ENCODE measurements around the gene TRPV6.

The TRPV6 gene

GRCh38 chr7:142908921-142909890, 23.7 kb upstream of the TRPV6 start:
- in situ Hi-C loops (cut with HindIII; ENCODE audit: low sequenced_read_pairs) = no loop called here

GRCh38 chr7:142908290-142908689, 22.7 kb upstream of the TRPV6 start:
- in situ Hi-C loops (cut with HindIII; ENCODE audit: low sequenced_read_pairs) = no loop called here

- in situ Hi-C loops (cut with HindIII; ENCODE audit: low sequenced_read_pairs) = no loop called here
Observed at GRCh38 chr7:142906643-142907042, 21.1 kb upstream of the TRPV6 start.

GRCh38 chr7:142905759-142906158, 20.2 kb upstream of the TRPV6 start:
- in situ Hi-C loops (cut with HindIII; ENCODE audit: low sequenced_read_pairs) = no loop called here

GRCh38 chr7:142904128-142904527, 18.6 kb upstream of the TRPV6 start:
- in situ Hi-C loops (cut with HindIII; ENCODE audit: low sequenced_read_pairs) = no loop called here

GRCh38 chr7:142901426-142902259, 16.1 kb upstream of the TRPV6 start:
- in situ Hi-C loops (cut with HindIII; ENCODE audit: low sequenced_read_pairs) = no loop called here

GRCh38 chr7:142899661-142900060, 14.1 kb upstream of the TRPV6 start:
- in situ Hi-C loops (cut with HindIII; ENCODE audit: low sequenced_read_pairs) = no loop called here

- in situ Hi-C loops (cut with HindIII; ENCODE audit: low sequenced_read_pairs) = no loop called here
Observed at GRCh38 chr7:142898377-142899170, 13.0 kb upstream of the TRPV6 start.

GRCh38 chr7:142897691-142898090, 12.1 kb upstream of the TRPV6 start:
- in situ Hi-C loops (cut with HindIII; ENCODE audit: low sequenced_read_pairs) = no loop called here

GRCh38 chr7:142896741-142897379, 11.3 kb upstream of the TRPV6 start:
- in situ Hi-C loops (cut with HindIII; ENCODE audit: low sequenced_read_pairs) = no loop called here

GRCh38 chr7:142896151-142896550, 10.6 kb upstream of the TRPV6 start:
- in situ Hi-C loops (cut with HindIII; ENCODE audit: low sequenced_read_pairs) = no loop called here

- in situ Hi-C loops (cut with HindIII; ENCODE audit: low sequenced_read_pairs) = no loop called here
Observed at GRCh38 chr7:142894985-142895593, 9.5 kb upstream of the TRPV6 start.

GRCh38 chr7:142894112-142894984, 8.8 kb upstream of the TRPV6 start:
- in situ Hi-C loops (cut with HindIII; ENCODE audit: low sequenced_read_pairs) = no loop called here

GRCh38 chr7:142892951-142893350, 7.4 kb upstream of the TRPV6 start:
- in situ Hi-C loops (cut with HindIII; ENCODE audit: low sequenced_read_pairs) = no loop called here

GRCh38 chr7:142891490-142892082, 6.0 kb upstream of the TRPV6 start:
- in situ Hi-C loops (cut with HindIII; ENCODE audit: low sequenced_read_pairs) = no loop called here

GRCh38 chr7:142890874-142891485, 5.4 kb upstream of the TRPV6 start:
- in situ Hi-C loops (cut with HindIII; ENCODE audit: low sequenced_read_pairs) = no loop called here

- in situ Hi-C loops (cut with HindIII; ENCODE audit: low sequenced_read_pairs) = no loop called here
Observed at GRCh38 chr7:142889816-142890215, 4.3 kb upstream of the TRPV6 start.

- in situ Hi-C loops (cut with HindIII; ENCODE audit: low sequenced_read_pairs) = no loop called here
Observed at GRCh38 chr7:142887282-142888015, 1.9 kb upstream of the TRPV6 start.
